Upper lobe of right lung (tissue), 1 donor: ENCODE data around the gene TFPT. TPM values are rescaled to one million over a fixed set of nuclear protein-coding genes. Genes with fewer than 3 reads are reported as not detected.
A peak's percentile ranks its signal among the peaks of the same experiment; 100 is the strongest.

Experiments used
- ATAC-seq: fragments of 200-7000 bp; cut with Tn5 transposase; one replicate; pipeline ENCODE4 v1.9.1; 2020; ENCODE audit warnings: mild to moderate bottlenecking, moderate library complexity
- DNase-seq: peaks from one replicate; pipeline ENCODE4 v3.0.0-alpha.2; 2020
- H3K27ac ChIP-seq: fragments of 200-600 bp; one replicate; pipeline ENCODE4 v1.8.0; 2022
- H3K27me3 ChIP-seq: fragments of 200-600 bp; one replicate; pipeline ENCODE4 v1.8.0; 2022; ENCODE audit warnings: mild to moderate bottlenecking
- H3K36me3 ChIP-seq: fragments of 200-600 bp; one replicate; pipeline ENCODE4 v1.8.0; 2022
- H3K4me1 ChIP-seq: fragments of 200-600 bp; one replicate; pipeline ENCODE4 v1.8.0; 2022
- H3K4me3 ChIP-seq: fragments of 200-600 bp; one replicate; pipeline ENCODE4 v1.8.0; 2022; ENCODE audit warnings: mild to moderate bottlenecking
- H3K9me3 ChIP-seq: fragments of 200-600 bp; one replicate; pipeline ENCODE4 v1.8.0; 2022
- CTCF ChIP-seq: fragments of 200-600 bp; IDR thresholded peaks from one replicate; pipeline ENCODE4 v1.8.0; 2022; ENCODE audit warnings: antibody characterized with exemption
- intact Hi-C: fragments of 100-400 bp; cut with DNase I; formaldehyde crosslinking; loops from one replicate; pipeline ENCODE4 v1.11.0; 2022
- total RNA-seq: library from RNA; stranded (reverse); fragmentation: NEBNext Ultra II Directional; extraction: Animal tissue kit (Norgen Biotek cat#: 25700); gene quantifications from one replicate; pipeline ENCODE4 v1.2.1, GENCODE V29; 2021
- donor health status: DM: no; HTN: yes; CAD: no; lungs with severe emphysema.

TFPT gene
- total RNA-seq, 1 donor from 2014 or later, result 19.5 TPM

- intact Hi-C loops, result no loop called here
These were observed 46.0 kb downstream of the TFPT start for GRCh38 chr19:54069470-54069869.

GRCh38 chr19:54063350-54064116 is 51.9 kb downstream of the TFPT start, which contains the start of gene VSTM1:
Gene VSTM1, minus strand, starts transcription at chr19:54063897. Its CDS starts 120 bp downstream, at chr19:54063777.
- ATAC-seq (peak; percentile 21), DNase-seq (no peak)
- TF ChIP-seq CTCF, result no peak

More at GRCh38 chr19:54069470-54069869, 46.0 kb downstream of the TFPT start:
- TF ChIP-seq CTCF, result no peak
- DNase-seq (no peak), ATAC-seq (no peak)
- H3K4me3 ChIP-seq, result no peak overlapping the region
- no peaks in the 10 kb centered on the region for H3K9me3 ChIP-seq
- H3K27me3 ChIP-seq, result no peaks in the 10 kb centered on the region
- no peaks in the 10 kb centered on the region for H3K4me1 ChIP-seq
- H3K36me3 ChIP-seq, result no peaks in the 10 kb centered on the region
- H3K27ac ChIP-seq, result no peak overlapping the region

GRCh38 chr19:54062643-54063042 is 52.8 kb downstream of the TFPT start:
- intact Hi-C loops, result no loop called here
- DNase-seq, result peak; percentile 80
- no peak for TF ChIP-seq CTCF
- no peak overlapping the region for H3K4me3 ChIP-seq
- H3K27ac ChIP-seq, result no peak overlapping the region
- no peaks in the 10 kb centered on the region for H3K36me3 ChIP-seq
- H3K4me1 ChIP-seq, result no peaks in the 10 kb centered on the region
- peak; percentile 98 for ATAC-seq
- no peaks in the 10 kb centered on the region for H3K27me3 ChIP-seq
- H3K9me3 ChIP-seq, result no peaks in the 10 kb centered on the region

More at GRCh38 chr19:54063350-54064116, 51.9 kb downstream of the TFPT start, which contains the start of gene VSTM1:
- Histone ChIP-seq H3K27me3 (no peaks in the 10 kb centered on the region), H3K36me3 (no peaks in the 10 kb centered on the region), H3K4me3 (no peak within 1 kb of the TSS), H3K4me1 (no peaks in the 10 kb centered on the region), H3K9me3 (no peaks in the 10 kb centered on the region), H3K27ac (no peak within 1 kb of the TSS)
- intact Hi-C loops, result no loop called here

Other genes starting within 250 kb of the TFPT start
- 131 TPM for gene MYADM, start 247.8 kb downstream of the TFPT start, total RNA-seq
- gene PRKCG, start 233.5 kb downstream of the TFPT start, total RNA-seq, result not detected
- gene CACNG7, start 206.4 kb downstream of the TFPT start, total RNA-seq, result not detected
- 0.12 TPM for gene CACNG8, start 152.7 kb downstream of the TFPT start, total RNA-seq
- not detected for gene CACNG6, start 124.0 kb downstream of the TFPT start, total RNA-seq
- gene VSTM1, start 51.8 kb downstream of the TFPT start, total RNA-seq, result 1.1 TPM
- not detected for gene TARM1, start 34.3 kb downstream of the TFPT start, total RNA-seq
- gene OSCAR, start 14.9 kb downstream of the TFPT start, total RNA-seq, result 59.5 TPM
- gene NDUFA3, start 12.8 kb downstream of the TFPT start, total RNA-seq, result 115 TPM
- 44.9 TPM for gene PRPF31, start 97 bp upstream of the TFPT start, total RNA-seq
- 39.4 TPM for gene CNOT3, start 22.1 kb upstream of the TFPT start, total RNA-seq
- gene LENG1, start 44.1 kb upstream of the TFPT start, total RNA-seq, result 9.2 TPM
- gene TMC4, start 57.5 kb upstream of the TFPT start, total RNA-seq, result 48.3 TPM
- gene MBOAT7, start 73.9 kb upstream of the TFPT start, total RNA-seq, result 57.9 TPM
- gene TSEN34, start 75.7 kb upstream of the TFPT start, total RNA-seq, result 34.7 TPM
- gene RPS9, start 85.2 kb upstream of the TFPT start, total RNA-seq, result 1,039 TPM
- gene LILRB3, start 107.3 kb upstream of the TFPT start, total RNA-seq, result 61.5 TPM
- 21.4 TPM for gene LILRA6, start 127.1 kb upstream of the TFPT start, total RNA-seq
- 9.1 TPM for gene LILRB5, start 141.6 kb upstream of the TFPT start, total RNA-seq
- gene LILRB2, start 165.5 kb upstream of the TFPT start, total RNA-seq, result 18.8 TPM
- 13.5 TPM for gene LILRA5, start 197.5 kb upstream of the TFPT start, total RNA-seq
- gene LILRA4, start 223.5 kb upstream of the TFPT start, total RNA-seq, result 4.8 TPM
- 87.8 TPM for gene LAIR1, start 249.3 kb upstream of the TFPT start, total RNA-seq